GM19324 (cell line): ENCODE results near the gene MCM3AP.
"Not testable (repeated sequence)": the region's sequence is repeated elsewhere in the genome, so short reads cannot be mapped to it uniquely, and the experiment has no call there.

ENCODE experiments used
- ATAC-seq: cut with Tn5 transposase; IDR thresholded peaks from one replicate; pipeline ENCODE4 v1.9.1; 2021; ENCODE audit warnings: mild to moderate bottlenecking, moderate library complexity; ENCODE audit not compliant: unreplicated experiment, low FRiP score

The MCM3AP gene

GRCh38 chr21:46207006-46207919 lies 78.1 kb downstream of the MCM3AP start:
- ATAC-seq: no peak

- no peak for ATAC-seq
Measured at GRCh38 chr21:46206163-46207005, 79.0 kb downstream of the MCM3AP start.

- ATAC-seq: no peak
Measured at GRCh38 chr21:46205766-46206162, 79.6 kb downstream of the MCM3AP start.

- ATAC-seq: no peak
Measured at GRCh38 chr21:46205166-46205565, 80.2 kb downstream of the MCM3AP start.

- ATAC-seq: no peak
Measured at GRCh38 chr21:46203203-46203600, 82.2 kb downstream of the MCM3AP start.

- ATAC-seq: no peak
Measured at GRCh38 chr21:46202592-46203202, 82.7 kb downstream of the MCM3AP start.

- not testable (repeated sequence) for ATAC-seq
Measured at GRCh38 chr21:46200877-46201803, 84.3 kb downstream of the MCM3AP start.

GRCh38 chr21:46199436-46200373 lies 85.7 kb downstream of the MCM3AP start:
- ATAC-seq: no peak

GRCh38 chr21:46196733-46197132 lies 88.7 kb downstream of the MCM3AP start:
- ATAC-seq: no peak

GRCh38 chr21:46195595-46196195 lies 89.7 kb downstream of the MCM3AP start:
- no peak for ATAC-seq

- no peak for ATAC-seq
Measured at GRCh38 chr21:46194374-46195334, 90.8 kb downstream of the MCM3AP start.

GRCh38 chr21:46193829-46194373 lies 91.5 kb downstream of the MCM3AP start:
- no peak for ATAC-seq

GRCh38 chr21:46191686-46192575 lies 93.5 kb downstream of the MCM3AP start:
- no peak for ATAC-seq

GRCh38 chr21:46191257-46191685 lies 94.1 kb downstream of the MCM3AP start:
- no peak for ATAC-seq

GRCh38 chr21:46190491-46191131 lies 94.8 kb downstream of the MCM3AP start:
- no peak for ATAC-seq
